ENCODE measurements around the gene RADX.
"Not testable (repeated sequence)": the region's sequence is repeated elsewhere in the genome, so short reads cannot be mapped to it uniquely, and the experiment has no call there.

Gene RADX

GRCh38 chrX:106619797-106620196, 8.0 kb downstream of the RADX start:
- no peak for TF ChIP-seq JUND (IDR thresholded peaks at IDR 0.05; ENCODE audit: low read depth)
- DNase-seq (ENCODE audit: low read depth in 1 of 2, low spot score in 1 of 2), result peak in 1 of 2 experiments; percentile 7
- in situ Hi-C loops (cut with HindIII; ENCODE audit: low pct_unique_long_range_greater_than_20kb, low sequenced_read_pairs), result no loop called here

- in situ Hi-C loops (cut with HindIII; ENCODE audit: low pct_unique_long_range_greater_than_20kb, low sequenced_read_pairs), result no loop called here
- no peak for TF ChIP-seq JUND (IDR thresholded peaks at IDR 0.05; ENCODE audit: low read depth)
- DNase-seq (ENCODE audit: low read depth in 1 of 2, low spot score in 1 of 2), result no peak
Observed at GRCh38 chrX:106621836-106622235, 10.1 kb downstream of the RADX start.

GRCh38 chrX:106626789-106627188, 15.0 kb downstream of the RADX start:
- in situ Hi-C loops (cut with HindIII; ENCODE audit: low pct_unique_long_range_greater_than_20kb, low sequenced_read_pairs), result no loop called here

GRCh38 chrX:106631615-106632014, 19.8 kb downstream of the RADX start:
- no peak for TF ChIP-seq JUND (IDR thresholded peaks at IDR 0.05; ENCODE audit: low read depth)
- in situ Hi-C loops (cut with HindIII; ENCODE audit: low pct_unique_long_range_greater_than_20kb, low sequenced_read_pairs), result no loop called here
- DNase-seq (ENCODE audit: low read depth in 1 of 2, low spot score in 1 of 2), result no peak

More at GRCh38 chrX:106626789-106627188, 15.0 kb downstream of the RADX start:
- DNase-seq (ENCODE audit: low read depth in 1 of 2, low spot score in 1 of 2), result peak in 1 of 2 experiments; percentile 1
- TF ChIP-seq JUND (IDR thresholded peaks at IDR 0.05; ENCODE audit: low read depth), result no peak

- no peak for TF ChIP-seq JUND (IDR thresholded peaks at IDR 0.05; ENCODE audit: low read depth)
- in situ Hi-C loops (cut with HindIII; ENCODE audit: low pct_unique_long_range_greater_than_20kb, low sequenced_read_pairs), result no loop called here
- no peak for DNase-seq (ENCODE audit: low read depth in 1 of 2, low spot score in 1 of 2)
Observed at GRCh38 chrX:106649523-106650428, 38.0 kb downstream of the RADX start.

- DNase-seq (ENCODE audit: low read depth in 1 of 2, low spot score in 1 of 2); in situ Hi-C loops (cut with HindIII; ENCODE audit: low pct_unique_long_range_greater_than_20kb, low sequenced_read_pairs): not testable (repeated sequence)
Observed at GRCh38 chrX:106653625-106654024, 41.8 kb downstream of the RADX start.

- in situ Hi-C loops (cut with HindIII; ENCODE audit: low pct_unique_long_range_greater_than_20kb, low sequenced_read_pairs), result no loop called here
- no peak for TF ChIP-seq JUND (IDR thresholded peaks at IDR 0.05; ENCODE audit: low read depth)
Observed at GRCh38 chrX:106670631-106671030, 58.9 kb downstream of the RADX start.

GRCh38 chrX:106672527-106672926, 60.7 kb downstream of the RADX start:
- peak in 1 of 2 experiments; percentile 67 for DNase-seq (ENCODE audit: low read depth in 1 of 2, low spot score in 1 of 2)
- TF ChIP-seq JUND (IDR thresholded peaks at IDR 0.05; ENCODE audit: low read depth), result no peak
- in situ Hi-C loops (cut with HindIII; ENCODE audit: low pct_unique_long_range_greater_than_20kb, low sequenced_read_pairs), result no loop called here

More at GRCh38 chrX:106670631-106671030, 58.9 kb downstream of the RADX start:
- no peak for DNase-seq (ENCODE audit: low read depth in 1 of 2, low spot score in 1 of 2)

GRCh38 chrX:106680716-106681115, 68.9 kb downstream of the RADX start:
- DNase-seq (ENCODE audit: low read depth in 1 of 2, low spot score in 1 of 2), result no peak
- TF ChIP-seq JUND (IDR thresholded peaks at IDR 0.05; ENCODE audit: low read depth), result no peak
- in situ Hi-C loops (cut with HindIII; ENCODE audit: low pct_unique_long_range_greater_than_20kb, low sequenced_read_pairs), result no loop called here

GRCh38 chrX:106684207-106684606, 72.4 kb downstream of the RADX start:
- no peak for TF ChIP-seq JUND (IDR thresholded peaks at IDR 0.05; ENCODE audit: low read depth)
- peak in 1 of 2 experiments; percentile 20 for DNase-seq (ENCODE audit: low read depth in 1 of 2, low spot score in 1 of 2)
- in situ Hi-C loops (cut with HindIII; ENCODE audit: low pct_unique_long_range_greater_than_20kb, low sequenced_read_pairs), result no loop called here

GRCh38 chrX:106692425-106693065, 80.8 kb downstream of the RADX start:
- no peak for TF ChIP-seq JUND (IDR thresholded peaks at IDR 0.05; ENCODE audit: low read depth)
- DNase-seq (ENCODE audit: low read depth in 1 of 2, low spot score in 1 of 2), result peak in 1 of 2 experiments; percentile 66
- in situ Hi-C loops (cut with HindIII; ENCODE audit: low pct_unique_long_range_greater_than_20kb, low sequenced_read_pairs), result no loop called here

- in situ Hi-C loops (cut with HindIII; ENCODE audit: low pct_unique_long_range_greater_than_20kb, low sequenced_read_pairs), result no loop called here
- TF ChIP-seq JUND (IDR thresholded peaks at IDR 0.05; ENCODE audit: low read depth), result no peak
- DNase-seq (ENCODE audit: low read depth in 1 of 2, low spot score in 1 of 2), result peak in 1 of 2 experiments; percentile 0
Observed at GRCh38 chrX:106696502-106696901, 84.7 kb downstream of the RADX start.

- DNase-seq (ENCODE audit: low read depth in 1 of 2, low spot score in 1 of 2), result no peak
- in situ Hi-C loops (cut with HindIII; ENCODE audit: low pct_unique_long_range_greater_than_20kb, low sequenced_read_pairs), result no loop called here
- no peak for TF ChIP-seq JUND (IDR thresholded peaks at IDR 0.05; ENCODE audit: low read depth)
Observed at GRCh38 chrX:106698693-106699092, 86.9 kb downstream of the RADX start.

Data from T47D (cell line).